GM12878 (cell line): ENCODE data around the gene ACSF3. TPM values are rescaled to one million over a fixed set of nuclear protein-coding genes. Genes with fewer than 3 reads are reported as not detected.

Experiments used
- ATAC-seq: fragments of 200-7000 bp; cut with Tn5 transposase; 3 replicates; pipeline ENCODE4 v1.9.1; 2020; ENCODE audit warnings: mild to moderate bottlenecking, moderate library complexity
- BruUV-seq: library from RNA; stranded (reverse); fragments of 400-500 nt; replicated peaks from 2 replicates; lab custom pipeline; 2021; lab: Mats Ljungman, UMichigan
- CTCF ChIA-PET: fragments of 300-600 bp; sonication (Branson Sonifier 250); formaldehyde crosslinking; extraction: SDS; loops from one replicate; lab custom pipeline; 2021; ENCODE audit warnings: inconsistent platforms; lab: Yijun Ruan, JAX
- POLR2A ChIA-PET: fragments of 350-600 bp; formaldehyde crosslinking; extraction: SDS; loops from one replicate; lab custom pipeline; 2021; ENCODE audit warnings: inconsistent platforms; lab: Charles Lee
- RAD21 ChIA-PET: fragments of 300-600 bp; sonication (Branson Sonifier 250); formaldehyde crosslinking; loops from one replicate; lab custom pipeline; 2023; ENCODE audit warnings: antibody characterized with exemption; ENCODE audit not compliant: unreplicated experiment; lab: Charles Lee
- SMC1A ChIA-PET: fragments of 300-600 bp; sonication (Branson Sonifier 250); formaldehyde crosslinking; loops from one replicate; lab custom pipeline; 2023; ENCODE audit not compliant: unreplicated experiment, uncharacterized antibody; lab: Charles Lee
- DNase-seq: peaks from one replicate; pipeline ENCODE4 v3.0.0-alpha.2; 2011; ENCODE audit warnings: low read depth, low spot score
- FAIRE-seq: peaks from 3 replicates; lab custom pipeline; 2011; peaks lifted over from hg19 to GRCh38; lab: Jason Lieb, UNC
- H2AFZ ChIP-seq: 2 replicates; pipeline ENCODE4 v1.6.0; 2011; ENCODE audit warnings: low read depth, low read length, control low read depth; ENCODE audit not compliant: control insufficient read depth
- H3K27ac ChIP-seq: 2 replicates; pipeline ENCODE4 v1.5.1; 2011; ENCODE audit warnings: control low read depth; ENCODE audit not compliant: control insufficient read depth, insufficient read depth
- H3K27me3 ChIP-seq, 2 experiments: replicated peaks in 1 of 2; 2 replicates each; pipeline versions ENCODE4 v1.6.0 to v1.6.1; 2011; ENCODE audit warnings: low read length in 1 of 2; ENCODE audit not compliant: control insufficient read depth in 2 of 2, insufficient read depth in 2 of 2
- H3K36me3 ChIP-seq, 2 experiments: 2 replicates each; pipeline ENCODE4 v1.5.1; 2011; ENCODE audit warnings: low read length in 1 of 2; ENCODE audit not compliant: control insufficient read depth in 2 of 2, insufficient read depth in 2 of 2
- H3K4me1 ChIP-seq: 2 replicates; pipeline ENCODE4 v1.6.1; 2011; ENCODE audit warnings: mild to moderate bottlenecking, low read length, moderate library complexity, mixed read lengths; ENCODE audit not compliant: control insufficient read depth, insufficient read depth
- H3K4me2 ChIP-seq: 2 replicates; pipeline ENCODE4 v1.6.0; 2011; ENCODE audit warnings: control low read depth; ENCODE audit not compliant: control insufficient read depth, insufficient read depth
- H3K4me3 ChIP-seq: fragments of 200-600 bp; sonication (generic); 2 replicates; pipeline ENCODE4 v1.5.1; 2016
- H3K79me2 ChIP-seq: 2 replicates; pipeline ENCODE4 v1.6.0; 2011; ENCODE audit warnings: low read length; ENCODE audit not compliant: control insufficient read depth, insufficient read depth
- H3K9ac ChIP-seq: 2 replicates; pipeline ENCODE4 v1.8.0; 2011; ENCODE audit warnings: low read length, control low read depth, mixed read lengths; ENCODE audit not compliant: control insufficient read depth, insufficient read depth
- H3K9me3 ChIP-seq: replicated peaks from 3 replicates; pipeline ENCODE4 v1.5.1; 2011; ENCODE audit warnings: mild to moderate bottlenecking, low read length; ENCODE audit not compliant: control insufficient read depth, insufficient read depth
- H4K20me1 ChIP-seq: 2 replicates; pipeline ENCODE4 v1.6.0; 2011; ENCODE audit not compliant: control insufficient read depth, insufficient read depth
- BHLHE40 ChIP-seq, 2 experiments: fragments of 450-650 bp in 1 of 2; IDR thresholded peaks; 2 replicates each; pipeline ENCODE4 v1.6.1; 2011 to 2017; ENCODE audit warnings: low read depth in 2 of 2, borderline replicate concordance in 1 of 2, improper control_type of control experiment in 1 of 2, low read length in 1 of 2, mild to moderate bottlenecking in 1 of 2
- CBX5 ChIP-seq: sonication (generic); IDR thresholded peaks from 2 replicates; pipeline ENCODE4 v1.6.1; 2016; ENCODE audit warnings: low read depth, moderate library complexity, mild to moderate bottlenecking, inconsistent platforms
- CHD1 ChIP-seq: IDR thresholded peaks from 2 replicates; pipeline ENCODE4 v1.6.1; 2012; ENCODE audit warnings: low read depth, low read length, improper control_type of control experiment
- CUX1 ChIP-seq: IDR thresholded peaks from 2 replicates; pipeline ENCODE4 v1.6.1; 2012; ENCODE audit warnings: improper control_type of control experiment, low read depth, low read length; ENCODE audit not compliant: insufficient replicate concordance
- ELK1 ChIP-seq: IDR thresholded peaks from 2 replicates; pipeline ENCODE4 v1.6.1; 2012; ENCODE audit warnings: low read depth, low read length, improper control_type of control experiment
- FOXK2 ChIP-seq: fragments of 450-650 bp; IDR thresholded peaks from 2 replicates; pipeline ENCODE4 v1.6.1; 2017; ENCODE audit warnings: mild to moderate bottlenecking, moderate library complexity
- IRF4 ChIP-seq: IDR thresholded peaks from 2 replicates; pipeline ENCODE4 v1.6.1; 2011; ENCODE audit warnings: low read depth, low read length
- MYB ChIP-seq: fragments of 150-350 bp; IDR thresholded peaks from 2 replicates; pipeline ENCODE4 v1.6.1; 2014; ENCODE audit warnings: mild to moderate bottlenecking, low read depth, low read length, borderline replicate concordance
- NBN ChIP-seq: fragments of 450-650 bp; IDR thresholded peaks from 2 replicates; pipeline ENCODE4 v1.6.1; 2016
- POLR2AphosphoS2 ChIP-seq: IDR thresholded peaks from 2 replicates; pipeline ENCODE4 v1.6.1; 2011; ENCODE audit warnings: low read depth, mild to moderate bottlenecking, low read length, improper control_type of control experiment, moderate library complexity
- SKIL ChIP-seq: fragments of 450-650 bp; IDR thresholded peaks from 2 replicates; pipeline ENCODE4 v1.6.1; 2017; ENCODE audit warnings: mild to moderate bottlenecking, low read depth, inconsistent platforms; ENCODE audit not compliant: poor library complexity, severe bottlenecking
- SMARCA5 ChIP-seq: fragments of 450-650 bp; IDR thresholded peaks from 2 replicates; pipeline ENCODE4 v1.6.1; 2017; ENCODE audit warnings: mild to moderate bottlenecking
- SMC3 ChIP-seq: IDR thresholded peaks from 2 replicates; pipeline ENCODE4 v1.6.1; 2011; ENCODE audit warnings: low read length, improper control_type of control experiment, borderline replicate concordance
- ZNF207 ChIP-seq: fragments of 450-650 bp; IDR thresholded peaks from 2 replicates; pipeline ENCODE4 v1.6.1; 2014; ENCODE audit warnings: antibody characterized with exemption, mild to moderate bottlenecking, borderline replicate concordance
- ZNF24 ChIP-seq: fragments of 450-650 bp; IDR thresholded peaks from 2 replicates; pipeline ENCODE4 v1.6.1; 2017; ENCODE audit warnings: antibody characterized with exemption, mild to moderate bottlenecking
- WGBS: methylation state at CpG from one replicate; pipeline ENCODE4 v1.1.6; 2016; ENCODE audit warnings: low lambda C conversion rate; ENCODE audit not compliant: insufficient replicate concordance, insufficient coverage; ENCODE audit errors: missing lambda C conversion rate; 5-methylcytosine and 5-hydroxymethylcytosine counted together
- in situ Hi-C: fragments of 300-500 bp; cut with MboI; formaldehyde crosslinking; loops from 9 replicates; pipeline ENCODE4 v1.14.3; 2018; ENCODE audit warnings: mixed read lengths
- intact Hi-C: fragments of 100-400 bp; cut with micrococcal nuclease; formaldehyde crosslinking; loops from one replicate; pipeline ENCODE4 v1.14.2; 2022; ENCODE audit not compliant: unreplicated experiment
- polyA plus RNA-seq, 11 experiments: library from polyadenylated mRNA; depleted of rRNA in 4 of 11; unstranded in 6 of 11; stranded (reverse) in 5 of 11; fragments of >200 nt; fragmentation: Nextera tagmentation in 4 of 11; fragmentation: Illumina TruSeq in 1 of 11; extraction: Ambion mirVana in 4 of 11; extraction: Trizol in 1 of 11; gene quantifications; 1 replicate in 1 of 11; 2 replicates in 10 of 11; pipeline versions ENCODE4 v1.2.1 to v1.2.3, GENCODE V29; 2011 to 2016; ENCODE audit warnings: inconsistent platforms in 2 of 11, missing spikeins in 2 of 11, low read depth in 1 of 11
- total RNA-seq, 4 experiments: library from RNA; depleted of rRNA in 3 of 4; stranded (reverse); fragments of >200 nt in 3 of 4; fragmentation: Illumina TruSeq in 1 of 4; extraction: Trizol in 1 of 4; gene quantifications; 2 replicates each; pipeline versions ENCODE4 v1.2.1 to v1.2.3, GENCODE V29; 2013 to 2021

Gene ACSF3
- total and polyA plus RNA-seq, 10 of the 15 experiments (the other 5 are each of a cell fraction or from before 2014, with no cell fraction given): 1.0 to 44.4 (median 25.8) TPM

- TF ChIP-seq SKIL (no peak), SMC3 (no peak), SMARCA5 (no peak), FOXK2 (no peak), ELK1 (no peak), NBN (no peak)
- TF ChIP-seq, all 136 proteins: peak for 0
These were observed 39.4 kb upstream of the ACSF3 start (continued) for GRCh38 chr16:89054261-89054661.

- Histone ChIP-seq H3K4me1 (peaks cover 1% of the 10 kb centered on the region), H4K20me1 (no peaks in the 10 kb centered on the region), H3K27me3 (no peaks in the 10 kb centered on the region), H3K9ac (no peak overlapping the region), H3K4me2 (no peak overlapping the region), H3K9me3 (no peaks in the 10 kb centered on the region), H3K27ac (no peak overlapping the region), H3K79me2 (no peaks in the 10 kb centered on the region), H3K4me3 (no peak overlapping the region), H2AFZ (no peak overlapping the region), H3K36me3 (no peaks in the 10 kb centered on the region)
- no peak for DNase-seq
- no peak for FAIRE-seq
- ChIA-PET SMC1A (no interaction called here), RAD21 (no interaction called here), CTCF (no interaction called here), POLR2A (no interaction called here)
- in situ Hi-C loops (no loop called here), intact Hi-C loops (no loop called here)
- BruUV-seq: no TSS peak
- 73% methylated on average over 11 of the region's 11 CpGs for WGBS
- no peak for ATAC-seq
- no peak for TF ChIP-seq MYB
- no peak for TF ChIP-seq IRF4
- TF ChIP-seq BHLHE40 (IDR thresholded peaks at IDR 0.05; ENCODE audit: borderline replicate concordance in 1 of 2, low read depth in 2 of 2, low read length in 1 of 2): no peak
- TF ChIP-seq CUX1: no peak
- TF ChIP-seq ZNF24: no peak
- TF ChIP-seq CHD1: no peak
- TF ChIP-seq POLR2AphosphoS2: no peak
- no peak for TF ChIP-seq CBX5
- no peak for TF ChIP-seq ZNF207
These were observed 38.9 kb upstream of the ACSF3 start for GRCh38 chr16:89054714-89055113.
